MM.1S (cell line): Measurements from ENCODE around the gene PRR33.

Source experiments
- DNase-seq: peaks from one replicate; pipeline ENCODE4 v3.0.0-alpha.2; 2015
- H2AFZ ChIP-seq: fragments of 300-600 bp; sonication (generic); 2 replicates; pipeline ENCODE4 v1.6.0; 2016; ENCODE audit warnings: antibody characterized with exemption, low read length
- H3F3A ChIP-seq: fragments of 300-600 bp; sonication (generic); 2 replicates; pipeline ENCODE4 v1.6.1; 2016; ENCODE audit warnings: mild to moderate bottlenecking, antibody characterized with exemption, low read length, moderate library complexity, mixed read lengths; ENCODE audit not compliant: insufficient read depth
- H3K27ac ChIP-seq: fragments of 300-600 bp; sonication (generic); 2 replicates; pipeline ENCODE4 v1.5.1; 2016; ENCODE audit warnings: mild to moderate bottlenecking, low read length
- H3K27me3 ChIP-seq: fragments of 300-600 bp; sonication (generic); replicated peaks from 2 replicates; pipeline ENCODE4 v1.6.0; 2016; ENCODE audit warnings: low read length; ENCODE audit not compliant: insufficient read depth
- H3K36me3 ChIP-seq: fragments of 300-600 bp; sonication (generic); replicated peaks from 2 replicates; pipeline ENCODE4 v1.6.1; 2016; ENCODE audit warnings: mild to moderate bottlenecking, low read length, mixed read lengths; ENCODE audit not compliant: insufficient read depth
- H3K4me1 ChIP-seq: fragments of 300-600 bp; sonication (generic); 2 replicates; pipeline ENCODE4 v1.6.1; 2016; ENCODE audit warnings: low read length, mixed read lengths
- H3K4me2 ChIP-seq: fragments of 300-600 bp; sonication (generic); 2 replicates; pipeline ENCODE4 v1.6.0; 2016; ENCODE audit warnings: low read depth, low read length
- H3K4me3 ChIP-seq: fragments of 300-600 bp; sonication (generic); 2 replicates; pipeline ENCODE4 v1.5.1; 2016; ENCODE audit warnings: low read length, mixed read lengths
- H3K79me2 ChIP-seq: fragments of 300-600 bp; sonication (generic); 2 replicates; pipeline ENCODE4 v1.6.1; 2016; ENCODE audit warnings: mixed run types, low read length, mixed read lengths
- H3K9ac ChIP-seq: fragments of 300-600 bp; sonication (generic); 2 replicates; pipeline ENCODE4 v1.6.1; 2016; ENCODE audit warnings: low read length, mixed read lengths
- H3K9me2 ChIP-seq: fragments of 300-600 bp; sonication (generic); replicated peaks from 2 replicates; pipeline ENCODE4 v1.6.1; 2016; ENCODE audit warnings: mild to moderate bottlenecking, low read length, mixed read lengths; ENCODE audit not compliant: insufficient read depth
- H3K9me3 ChIP-seq: fragments of 300-600 bp; sonication (generic); replicated peaks from 2 replicates; pipeline ENCODE4 v1.6.1; 2016; ENCODE audit warnings: mild to moderate bottlenecking, low read length, mixed read lengths; ENCODE audit not compliant: insufficient read depth
- H4K20me1 ChIP-seq: fragments of 300-600 bp; sonication (generic); 2 replicates; pipeline ENCODE4 v1.6.1; 2016; ENCODE audit warnings: mild to moderate bottlenecking, low read length, moderate library complexity, mixed read lengths; ENCODE audit not compliant: insufficient read depth
- EZH2 ChIP-seq: fragments of 300-600 bp; sonication (generic); optimal IDR thresholded peaks from 2 replicates; pipeline ENCODE3; 2017; ENCODE audit warnings: low read depth, mild to moderate bottlenecking, antibody characterized with exemption, low read length, mixed read lengths
- EZH2phosphoT487 ChIP-seq: fragments of 300-600 bp; sonication (generic); IDR thresholded peaks from 2 replicates; pipeline ENCODE4 v1.6.1; 2018; ENCODE audit warnings: antibody characterized with exemption, low read length
- TF ChIP-seq, protein P1 (sequence below): fragments of 300-600 bp; sonication (generic); IDR thresholded peaks from 2 replicates; pipeline ENCODE4 v1.5.1; 2016; ENCODE audit warnings: antibody characterized with exemption, low read length, mixed read lengths

The PRR33 gene

GRCh38 chr11:1873048-1873812, 18.5 kb downstream of the PRR33 start:
- Histone ChIP-seq H3K4me3 (no peak overlapping the region), H3K27ac (no peak overlapping the region), H3K9ac (no peak overlapping the region), H2AFZ (no peak overlapping the region), H3K9me3 (no peaks in the 10 kb centered on the region), H3K79me2 (peaks cover 7% of the 10 kb centered on the region; the same call in 1 of the 2 replicates), H3F3A (no peaks in the 10 kb centered on the region), H4K20me1 (no peaks in the 10 kb centered on the region), H3K4me2 (no peak overlapping the region), H3K4me1 (no peaks in the 10 kb centered on the region), H3K36me3 (no peaks in the 10 kb centered on the region), H3K27me3 (0 out of 2 replicates have a peak, but pooled peaks cover 5% of the 10 kb centered on the region), H3K9me2 (no peaks in the 10 kb centered on the region)
- no peak for TF ChIP-seq EZH2phosphoT487
- no peak for TF ChIP-seq EZH2
- TF ChIP-seq, protein P1, sequence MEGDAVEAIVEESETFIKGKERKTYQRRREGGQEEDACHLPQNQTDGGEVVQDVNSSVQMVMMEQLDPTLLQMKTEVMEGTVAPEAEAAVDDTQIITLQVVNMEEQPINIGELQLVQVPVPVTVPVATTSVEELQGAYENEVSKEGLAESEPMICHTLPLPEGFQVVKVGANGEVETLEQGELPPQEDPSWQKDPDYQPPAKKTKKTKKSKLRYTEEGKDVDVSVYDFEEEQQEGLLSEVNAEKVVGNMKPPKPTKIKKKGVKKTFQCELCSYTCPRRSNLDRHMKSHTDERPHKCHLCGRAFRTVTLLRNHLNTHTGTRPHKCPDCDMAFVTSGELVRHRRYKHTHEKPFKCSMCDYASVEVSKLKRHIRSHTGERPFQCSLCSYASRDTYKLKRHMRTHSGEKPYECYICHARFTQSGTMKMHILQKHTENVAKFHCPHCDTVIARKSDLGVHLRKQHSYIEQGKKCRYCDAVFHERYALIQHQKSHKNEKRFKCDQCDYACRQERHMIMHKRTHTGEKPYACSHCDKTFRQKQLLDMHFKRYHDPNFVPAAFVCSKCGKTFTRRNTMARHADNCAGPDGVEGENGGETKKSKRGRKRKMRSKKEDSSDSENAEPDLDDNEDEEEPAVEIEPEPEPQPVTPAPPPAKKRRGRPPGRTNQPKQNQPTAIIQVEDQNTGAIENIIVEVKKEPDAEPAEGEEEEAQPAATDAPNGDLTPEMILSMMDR, result no peak
- DNase-seq, result no peak

DNA sequence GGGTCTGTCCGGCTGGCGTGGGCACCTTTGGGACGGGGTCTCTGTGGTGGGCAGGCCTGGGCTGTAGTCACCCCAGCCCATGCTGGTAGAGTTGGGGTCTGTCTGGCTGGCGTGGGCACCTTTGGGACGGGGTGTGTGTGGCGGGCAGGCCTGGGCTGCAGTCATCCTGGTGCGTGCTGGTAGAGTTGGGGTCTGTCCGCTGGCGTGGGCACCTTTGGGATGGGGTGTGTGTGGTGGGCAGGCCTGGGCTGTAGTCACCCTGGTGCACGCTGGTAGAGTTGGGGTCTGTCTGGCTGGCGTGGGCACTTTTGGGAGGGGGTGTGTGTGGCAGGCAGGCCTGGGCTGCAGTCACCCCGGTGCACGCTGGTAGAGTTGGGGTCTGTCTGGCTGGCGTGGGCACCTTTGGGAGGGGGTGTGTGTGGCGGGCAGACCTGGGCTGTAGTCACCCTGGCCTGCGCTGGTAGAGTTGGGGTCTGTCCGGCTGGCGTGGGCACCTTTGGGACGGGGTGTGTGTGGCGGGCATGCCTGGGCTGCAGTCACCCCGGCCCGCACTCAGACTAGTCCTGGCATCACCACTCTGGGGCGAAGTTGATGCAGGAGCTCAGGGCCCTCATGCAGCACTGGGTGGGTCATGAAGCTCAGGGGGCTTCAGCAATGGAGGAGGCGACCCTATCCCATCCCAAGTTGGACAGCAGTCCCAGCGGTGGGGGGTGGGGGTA, 19.3 kb downstream of the PRR33 start:
- no peaks in the 10 kb centered on the region for H3K9me2 ChIP-seq
- H2AFZ ChIP-seq, result no peak overlapping the region
- H3K9me3 ChIP-seq, result no peaks in the 10 kb centered on the region
- no peak overlapping the region for H3K27ac ChIP-seq
- H4K20me1 ChIP-seq, result no peaks in the 10 kb centered on the region
- H3K36me3 ChIP-seq, result no peaks in the 10 kb centered on the region
- no peak for DNase-seq
- H3K9ac ChIP-seq, result no peak overlapping the region
- TF ChIP-seq EZH2, result no peak
- TF ChIP-seq, protein P1, result no peak
- TF ChIP-seq EZH2phosphoT487, result no peak
- H3K4me3 ChIP-seq, result no peak overlapping the region
- no peaks in the 10 kb centered on the region for H3F3A ChIP-seq
- 0 out of 2 replicates have a peak, but pooled peaks cover 5% of the 10 kb centered on the region for H3K27me3 ChIP-seq
- H3K79me2 ChIP-seq, result peaks cover 12% of the 10 kb centered on the region
- H3K4me2 ChIP-seq, result no peak overlapping the region
- H3K4me1 ChIP-seq, result no peaks in the 10 kb centered on the region

GRCh38 chr11:1871531-1871930, 20.2 kb downstream of the PRR33 start:
- no peaks in the 10 kb centered on the region for H3K9me2 ChIP-seq
- no peak overlapping the region for H3K4me3 ChIP-seq
- H3K27me3 ChIP-seq, result 0 out of 2 replicates have a peak, but pooled peaks cover 5% of the 10 kb centered on the region
- no peaks in the 10 kb centered on the region for H4K20me1 ChIP-seq
- H3F3A ChIP-seq, result no peaks in the 10 kb centered on the region
- no peak overlapping the region for H3K4me2 ChIP-seq
- H3K36me3 ChIP-seq, result no peaks in the 10 kb centered on the region
- no peak overlapping the region for H3K27ac ChIP-seq
- no peak for DNase-seq
- no peaks in the 10 kb centered on the region for H3K4me1 ChIP-seq
- TF ChIP-seq, protein P1, result no peak
- H2AFZ ChIP-seq, result no peak overlapping the region
- H3K9ac ChIP-seq, result no peak overlapping the region
- H3K79me2 ChIP-seq, result peaks cover 12% of the 10 kb centered on the region
- H3K9me3 ChIP-seq, result no peaks in the 10 kb centered on the region
